Raji (cell line): ENCODE data around the gene PRPF6.

Source experiments
- POLR2A ChIP-seq: IDR thresholded peaks from 2 replicates; pipeline ENCODE4 v1.6.1; 2011; ENCODE audit warnings: low read depth, low read length, control low read depth; ENCODE audit not compliant: insufficient read depth

Gene PRPF6

DNA sequence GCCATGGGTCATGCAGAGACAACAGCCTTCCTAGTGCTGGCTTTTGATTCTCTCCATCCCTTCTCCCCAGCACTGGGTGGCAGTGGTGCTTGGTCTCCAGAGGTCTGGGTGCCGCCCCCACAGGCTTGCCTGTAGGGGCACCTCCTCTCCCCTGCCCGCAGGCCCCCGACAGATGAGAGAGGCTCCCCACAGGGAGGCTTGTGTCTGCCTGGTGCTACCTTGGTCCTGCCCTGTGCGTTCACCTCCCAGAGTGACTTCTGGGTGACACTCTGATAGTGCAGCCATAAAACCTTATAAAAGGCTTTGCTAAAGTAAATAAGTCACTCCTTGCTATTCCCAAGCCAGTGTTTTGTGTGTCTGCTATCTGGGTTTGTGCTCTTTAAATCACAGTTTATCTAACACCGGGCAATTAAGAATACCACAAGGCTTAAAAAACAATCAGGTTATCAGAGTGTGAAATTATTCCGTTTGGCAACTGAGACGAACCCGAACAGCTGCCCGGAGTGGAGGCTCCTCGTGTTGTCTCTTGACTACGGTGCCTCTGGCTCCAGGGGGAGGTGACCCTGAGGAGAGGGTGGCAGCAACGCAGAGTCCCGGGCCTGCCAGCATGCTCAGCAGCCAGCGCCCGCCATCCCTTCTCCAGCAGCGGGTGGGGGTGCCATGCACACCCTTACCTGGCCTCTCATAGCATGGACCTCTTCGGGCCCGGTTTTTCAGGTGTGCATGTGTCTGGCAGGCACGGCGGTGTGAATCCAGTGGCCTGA is 49.6 kb downstream of the PRPF6 start:
- no peak for TF ChIP-seq POLR2A

DNA sequence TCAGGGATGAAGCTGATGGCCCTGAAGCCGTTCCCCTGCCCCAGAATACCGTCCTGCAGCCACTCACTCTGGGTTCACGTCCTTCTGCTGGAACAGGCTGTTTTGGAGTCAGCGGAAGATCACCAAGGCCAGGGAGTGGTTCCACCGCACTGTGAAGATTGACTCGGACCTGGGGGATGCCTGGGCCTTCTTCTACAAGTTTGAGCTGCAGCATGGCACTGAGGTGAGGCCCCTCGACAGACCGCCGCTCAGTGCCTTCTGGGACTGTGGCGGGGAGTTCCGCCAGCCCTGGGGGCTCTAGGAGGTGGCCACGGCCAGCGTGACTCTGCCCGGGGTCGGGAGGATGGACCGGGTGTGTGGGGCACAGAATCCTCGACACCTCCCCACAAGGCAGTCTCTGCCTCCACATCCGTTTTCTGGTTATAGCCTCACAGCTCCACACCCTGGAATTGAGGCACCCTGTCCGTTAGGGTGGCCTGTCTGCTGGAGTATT is 50.9 kb downstream of the PRPF6 start:
- TF ChIP-seq POLR2A = no peak

GRCh38 chr20:64032706-64033624 is 52.0 kb downstream of the PRPF6 start:
- no peak for TF ChIP-seq POLR2A

DNA sequence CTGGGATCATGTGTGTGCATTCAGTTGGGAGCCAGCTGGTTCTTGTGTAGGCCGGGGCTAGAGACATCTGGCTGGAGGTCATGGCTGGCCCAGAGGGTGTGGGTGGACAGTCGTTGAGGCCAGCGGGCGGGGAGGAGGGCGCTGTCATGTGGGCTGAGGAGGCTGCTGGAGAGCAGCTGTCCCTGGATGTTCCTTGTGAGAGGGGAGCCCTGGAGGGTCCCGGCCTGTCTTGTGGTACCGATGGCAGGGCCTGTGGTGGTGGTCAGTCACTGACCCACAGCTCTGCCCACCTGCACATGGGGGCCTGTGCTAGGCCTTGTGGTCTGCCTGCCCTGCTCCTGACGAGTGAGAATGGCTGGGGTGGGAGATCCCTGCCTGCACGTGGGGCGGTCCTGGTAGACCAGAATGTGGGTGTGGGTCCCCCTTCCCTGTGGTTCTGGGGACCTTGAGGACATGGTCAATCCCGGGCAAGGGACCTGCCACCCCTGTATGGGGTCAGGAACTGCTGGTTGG is 53.1 kb downstream of the PRPF6 start:
- no peak for TF ChIP-seq POLR2A

- no peak for TF ChIP-seq POLR2A
Measured at GRCh38 chr20:64035066-64035932, 54.4 kb downstream of the PRPF6 start.

DNA sequence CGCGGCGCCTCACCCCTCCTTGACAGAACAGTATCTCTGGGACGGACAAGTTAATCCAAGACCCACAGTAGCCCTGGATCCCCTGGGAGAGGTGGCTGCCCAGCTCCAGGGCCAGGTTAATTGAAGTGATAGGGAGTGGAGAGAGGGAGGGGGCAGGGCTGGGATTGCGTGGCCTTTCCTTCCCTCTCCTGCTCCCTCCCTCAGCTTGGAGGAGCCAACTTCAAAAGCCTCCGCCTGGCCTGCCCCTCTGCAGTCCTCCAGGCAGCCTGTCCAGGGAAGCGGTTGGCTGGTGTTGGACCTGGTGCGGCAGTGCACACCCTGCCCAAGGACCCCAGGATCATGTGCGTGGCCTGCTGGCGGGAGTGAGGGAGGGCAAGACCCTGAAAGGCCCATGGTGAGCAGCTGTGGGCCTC is 55.0 kb downstream of the PRPF6 start, which contains the start of gene C20orf204:
C20orf204 (plus strand) TSS at position 250 of the 413 bp plus-strand sequence; CDS start at position 392, 142 bp downstream.
- no peak for TF ChIP-seq POLR2A

DNA sequence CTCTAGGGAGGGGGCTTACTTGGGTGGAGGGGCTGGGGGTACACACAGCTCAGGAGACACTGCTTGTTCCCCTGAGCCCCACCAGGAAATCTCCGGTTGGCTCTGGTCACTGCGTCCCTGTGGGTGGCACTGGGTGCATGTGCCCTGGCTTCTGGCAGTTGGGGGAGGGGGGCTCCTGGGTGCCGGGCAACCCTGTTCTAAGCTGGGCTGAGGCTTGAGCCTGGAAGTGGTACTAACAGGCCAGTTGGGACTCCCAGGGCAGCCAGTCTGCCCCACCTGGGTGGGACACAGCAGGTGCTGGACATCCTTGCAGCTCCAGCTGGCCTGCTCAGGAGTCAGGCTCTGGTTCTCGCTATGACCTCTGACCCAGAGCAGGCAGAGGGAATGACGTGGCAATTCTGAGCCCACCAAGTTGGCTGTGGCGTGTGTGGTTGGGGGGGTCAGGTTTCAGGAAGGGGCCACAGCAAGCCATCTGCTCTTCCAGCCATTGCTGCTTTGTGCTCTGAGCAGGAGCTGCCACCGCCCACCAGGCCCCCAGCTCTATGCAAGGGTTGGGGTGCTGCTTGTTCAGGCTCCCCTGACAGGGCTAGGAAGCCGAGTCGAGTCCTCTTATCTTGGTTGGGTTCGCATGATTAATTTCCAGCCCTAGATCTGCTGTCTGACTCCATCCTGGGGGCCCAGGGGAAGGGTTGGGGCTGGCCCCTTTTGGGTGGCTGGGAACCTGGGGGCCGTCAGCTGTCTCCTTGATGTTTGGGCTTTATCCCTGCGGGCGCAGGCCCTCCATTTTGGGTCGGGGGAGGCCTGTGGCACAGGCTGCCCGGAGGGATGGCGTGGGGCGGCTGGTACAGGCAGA is 55.6 kb downstream of the PRPF6 start:
- TF ChIP-seq POLR2A = no peak

DNA sequence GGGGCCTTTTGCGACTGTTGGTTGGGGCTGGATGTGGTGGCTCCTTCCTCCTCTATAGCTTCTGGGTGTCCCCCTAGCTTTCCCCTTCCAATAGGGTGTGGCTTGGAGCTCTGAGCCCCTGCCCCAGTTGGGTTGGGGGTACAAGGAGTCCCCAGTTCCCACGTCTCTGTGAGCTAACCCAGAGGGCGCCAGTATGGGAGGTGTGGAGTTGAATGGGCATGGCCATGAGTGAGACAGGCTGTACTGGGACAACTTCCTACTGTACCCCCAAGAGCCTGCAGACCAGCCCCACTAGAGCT is 56.2 kb downstream of the PRPF6 start:
- no peak for TF ChIP-seq POLR2A

- TF ChIP-seq POLR2A = no peak
Measured at GRCh38 chr20:64037498-64038213, 56.7 kb downstream of the PRPF6 start.

GRCh38 chr20:64038224-64038564 is 57.3 kb downstream of the PRPF6 start:
- TF ChIP-seq POLR2A = no peak

DNA sequence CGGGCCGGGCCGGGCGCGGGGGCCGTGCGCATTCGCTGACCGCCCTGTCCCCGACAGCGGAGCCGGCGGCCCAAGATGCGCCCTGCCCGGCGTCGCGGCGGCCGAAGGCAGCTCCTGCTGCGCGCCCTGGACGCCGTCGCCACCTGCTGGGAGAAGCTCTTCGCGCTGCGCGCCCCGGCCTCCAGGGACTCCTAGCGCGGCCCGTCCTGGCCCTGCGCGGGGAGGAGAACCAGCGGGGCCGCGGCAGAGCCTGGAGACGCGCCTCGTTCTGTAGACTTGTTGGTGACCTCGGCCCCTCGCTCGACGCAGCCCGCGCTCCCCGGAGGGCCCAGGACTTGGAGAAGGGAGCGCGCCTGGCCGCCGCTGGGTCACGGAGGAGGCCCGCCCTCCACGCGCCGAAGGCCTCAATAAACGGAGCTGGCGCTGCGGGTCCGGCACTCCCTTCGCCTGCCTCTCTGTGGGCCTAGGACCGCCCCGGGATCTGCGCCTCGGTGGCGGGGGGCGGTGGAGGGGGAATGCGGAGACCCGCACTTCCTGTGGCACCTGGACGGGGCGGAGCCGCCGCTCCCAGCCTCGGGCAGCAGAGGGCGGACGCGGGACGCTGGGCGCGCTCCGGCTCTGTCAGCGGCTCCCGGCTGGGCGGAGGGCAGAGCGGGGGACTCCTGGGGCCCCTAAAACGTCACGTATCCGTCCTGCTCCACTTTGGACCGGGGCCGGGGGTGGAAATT is 57.8 kb downstream of the PRPF6 start:
- TF ChIP-seq POLR2A = peak; percentile 50

- no peak for TF ChIP-seq POLR2A
Measured at GRCh38 chr20:64039293-64040160, 58.6 kb downstream of the PRPF6 start.
